Stomach smooth muscle (tissue), 2 donors: Measurements from ENCODE around the gene DDI2.

ENCODE experiments used
- H3K27ac ChIP-seq: one replicate; pipeline ENCODE4 v1.7.0; 2013; ENCODE audit warnings: mild to moderate bottlenecking, low read length, inconsistent platforms
- H3K27me3 ChIP-seq, 2 donors: one replicate each; pipeline ENCODE4 v1.7.0; 2013; ENCODE audit warnings: low read length in 2 of 2; ENCODE audit not compliant: insufficient read depth in 2 of 2, control insufficient read depth in 1 of 2
- H3K36me3 ChIP-seq, 2 donors: one replicate each; pipeline ENCODE4 v1.7.0; 2013; ENCODE audit warnings: low read length in 2 of 2; ENCODE audit not compliant: control insufficient read depth in 2 of 2, insufficient read depth in 2 of 2
- H3K4me1 ChIP-seq: one replicate; pipeline ENCODE4 v1.7.0; 2013; ENCODE audit warnings: low read length; ENCODE audit not compliant: control insufficient read depth, insufficient read depth
- H3K4me3 ChIP-seq, 2 donors: one replicate each; pipeline ENCODE4 v1.7.0; 2013; ENCODE audit warnings: low read length in 2 of 2
- H3K9ac ChIP-seq, 2 donors: one replicate each; pipeline ENCODE4 v1.7.0; 2013; ENCODE audit warnings: low read length in 2 of 2, mild to moderate bottlenecking in 1 of 2
- H3K9me3 ChIP-seq, 2 donors: one replicate each; pipeline ENCODE4 v1.7.0; 2013; ENCODE audit warnings: low read length in 2 of 2; ENCODE audit not compliant: control insufficient read depth in 2 of 2
- donor health status: healthy.
- donor health status: Pancreatic carcinoma.

DDI2 gene

GRCh38 chr1:15681349-15682292 lies 64.4 kb downstream of the DDI2 start:
- no peak overlapping the region for H3K9ac ChIP-seq
- H3K27ac ChIP-seq: no peak overlapping the region
- no peak overlapping the region for H3K4me3 ChIP-seq
- H3K9me3 ChIP-seq: no peaks in the 10 kb centered on the region
- H3K4me1 ChIP-seq: peaks cover 21% of the 10 kb centered on the region
- H3K27me3 ChIP-seq: no peaks in the 10 kb centered on the region
- H3K36me3 ChIP-seq: no peaks in the 10 kb centered on the region

GRCh38 chr1:15682936-15683341 lies 65.7 kb downstream of the DDI2 start:
- no peak overlapping the region for H3K4me3 ChIP-seq
- no peaks in the 10 kb centered on the region for H3K9me3 ChIP-seq
- no peaks in the 10 kb centered on the region for H3K36me3 ChIP-seq
- H3K27ac ChIP-seq: no peak overlapping the region
- H3K9ac ChIP-seq: no peak overlapping the region
- no peaks in the 10 kb centered on the region for H3K27me3 ChIP-seq
- H3K4me1 ChIP-seq: peaks cover 21% of the 10 kb centered on the region

- Histone ChIP-seq H3K9me3 (no peaks in the 10 kb centered on the region), H3K27ac (peak overlapping the region; percentile 92), H3K27me3 (no peaks in the 10 kb centered on the region), H3K4me3 (peak overlapping the region; percentile 76 to 84), H3K36me3 (no peaks in the 10 kb centered on the region), H3K9ac (peak overlapping the region; percentile 97 to 100), H3K4me1 (peaks cover 21% of the 10 kb centered on the region)
Observed at GRCh38 chr1:15683345-15684039, 66.2 kb downstream of the DDI2 start.

- H3K36me3 ChIP-seq: no peaks in the 10 kb centered on the region
- peak within 1 kb of the TSS; percentile 97 to 100 for H3K9ac ChIP-seq
- peak within 1 kb of the TSS; percentile 92 for H3K27ac ChIP-seq
- no peaks in the 10 kb centered on the region for H3K27me3 ChIP-seq
- peaks cover 21% of the 10 kb centered on the region for H3K4me1 ChIP-seq
- H3K9me3 ChIP-seq: no peaks in the 10 kb centered on the region
- H3K4me3 ChIP-seq: peak within 1 kb of the TSS; percentile 84 to 95
Observed at GRCh38 chr1:15684042-15684461, 66.8 kb downstream of the DDI2 start, which contains the start of gene PLEKHM2. Gene PLEKHM2, plus strand, starts transcription at chr1:15684320. Its CDS starts 239 bp downstream, at chr1:15684559.

- Histone ChIP-seq H3K4me3 (peak overlapping the region; percentile 84 to 95), H3K27ac (peak overlapping the region; percentile 64), H3K9me3 (no peaks in the 10 kb centered on the region), H3K9ac (peak overlapping the region; percentile 91 to 94), H3K27me3 (no peaks in the 10 kb centered on the region), H3K36me3 (no peaks in the 10 kb centered on the region), H3K4me1 (peaks cover 21% of the 10 kb centered on the region)
Observed at GRCh38 chr1:15684468-15685291, 67.4 kb downstream of the DDI2 start.

- Histone ChIP-seq H3K27me3 (no peaks in the 10 kb centered on the region), H3K27ac (no peak overlapping the region), H3K36me3 (no peaks in the 10 kb centered on the region), H3K4me3 (peak overlapping the region; percentile 84 to 95), H3K9ac (peak overlapping the region; percentile 91 to 94), H3K9me3 (no peaks in the 10 kb centered on the region), H3K4me1 (peaks cover 21% of the 10 kb centered on the region)
Observed at GRCh38 chr1:15685820-15686219, 68.6 kb downstream of the DDI2 start.

GRCh38 chr1:15687446-15687845 lies 70.2 kb downstream of the DDI2 start:
- peaks cover 30% of the 10 kb centered on the region for H3K4me1 ChIP-seq
- no peaks in the 10 kb centered on the region for H3K9me3 ChIP-seq
- H3K9ac ChIP-seq: no peak overlapping the region
- no peaks in the 10 kb centered on the region for H3K36me3 ChIP-seq
- no peaks in the 10 kb centered on the region for H3K27me3 ChIP-seq
- H3K27ac ChIP-seq: no peak overlapping the region
- H3K4me3 ChIP-seq: no peak overlapping the region

- Histone ChIP-seq H3K27ac (no peak overlapping the region), H3K9ac (no peak overlapping the region), H3K36me3 (no peaks in the 10 kb centered on the region), H3K9me3 (no peaks in the 10 kb centered on the region), H3K27me3 (no peaks in the 10 kb centered on the region), H3K4me3 (no peak overlapping the region), H3K4me1 (peaks cover 22% of the 10 kb centered on the region)
Observed at GRCh38 chr1:15690317-15690716, 73.1 kb downstream of the DDI2 start.

- Histone ChIP-seq H3K4me1 (peaks cover 12% of the 10 kb centered on the region), H3K27me3 (no peaks in the 10 kb centered on the region), H3K9ac (no peak overlapping the region), H3K27ac (no peak overlapping the region), H3K4me3 (peak overlapping the region in 1 of 2 donors; percentile 22), H3K36me3 (peaks cover 0 to under 1% of the 10 kb centered on the region in 2 donors), H3K9me3 (no peaks in the 10 kb centered on the region)
Observed at GRCh38 chr1:15691434-15692032, 74.3 kb downstream of the DDI2 start.
